GM10847 (cell line): ENCODE results near the gene TTLL8.

Experiments
- POLR2A ChIP-seq: IDR thresholded peaks from 2 replicates; pipeline ENCODE4 v1.6.1; 2011; ENCODE audit not compliant: insufficient read length; ENCODE audit errors: extremely low read depth

TTLL8 gene

GRCh38 chr22:50041361-50042065 is 16.6 kb downstream of the TTLL8 start:
- no peak for TF ChIP-seq POLR2A

DNA sequence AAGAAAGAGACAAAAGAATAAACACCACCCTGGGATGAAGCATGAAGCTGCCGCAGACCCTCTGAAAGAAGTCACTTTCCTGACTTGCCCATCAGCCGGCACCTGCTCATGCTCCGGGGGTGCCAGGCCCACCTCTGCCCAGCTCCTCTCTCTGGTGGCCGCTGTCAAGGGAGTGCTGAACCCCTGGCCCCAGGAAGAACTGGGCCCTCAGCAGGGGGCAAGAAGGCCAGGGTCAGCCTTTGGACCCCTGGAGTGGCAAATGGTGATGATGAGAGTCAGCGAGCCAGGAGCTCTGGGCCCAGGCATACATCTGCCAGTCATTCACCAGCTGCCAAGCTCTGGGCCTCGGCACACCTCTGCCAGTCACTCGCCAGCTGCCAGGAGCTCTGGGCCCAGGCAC is 17.4 kb downstream of the TTLL8 start:
- no peak for TF ChIP-seq POLR2A

DNA sequence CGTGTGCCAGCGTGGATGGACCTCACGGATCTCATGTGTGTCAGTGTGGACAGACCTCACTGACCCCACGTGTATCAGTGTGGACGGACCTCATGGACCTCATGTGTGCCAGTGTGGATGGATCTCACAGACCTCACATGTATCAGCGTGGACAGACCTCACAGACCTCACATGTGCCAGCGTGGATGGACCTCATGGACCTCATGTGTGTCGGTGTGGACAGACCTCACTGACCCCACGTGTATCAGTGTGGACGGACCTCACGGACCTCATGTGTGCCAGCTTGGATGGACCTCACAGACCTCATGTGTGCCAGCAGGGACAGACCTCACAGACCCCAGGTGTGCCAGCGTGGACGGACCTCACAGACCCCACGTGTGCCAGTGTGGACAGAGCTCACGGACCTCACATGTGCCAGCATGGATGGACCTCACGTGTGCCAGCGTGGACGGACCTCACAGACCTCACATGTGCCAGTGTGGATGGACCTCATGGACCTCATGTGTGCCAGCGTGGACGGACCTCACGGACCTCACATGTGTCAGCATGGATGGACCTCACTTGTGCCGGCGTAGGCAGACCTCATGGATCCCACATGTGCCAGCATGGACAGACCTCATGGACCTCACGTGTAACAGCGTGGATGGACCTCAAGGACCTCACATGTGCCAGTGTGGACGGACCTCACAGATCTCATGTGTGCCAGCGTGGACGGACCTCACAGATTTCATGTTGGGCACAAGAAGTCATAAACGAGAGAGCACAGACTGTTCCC is 18.2 kb downstream of the TTLL8 start:
- no peak for TF ChIP-seq POLR2A

GRCh38 chr22:50035976-50036724 is 21.9 kb downstream of the TTLL8 start:
- no peak for TF ChIP-seq POLR2A

DNA sequence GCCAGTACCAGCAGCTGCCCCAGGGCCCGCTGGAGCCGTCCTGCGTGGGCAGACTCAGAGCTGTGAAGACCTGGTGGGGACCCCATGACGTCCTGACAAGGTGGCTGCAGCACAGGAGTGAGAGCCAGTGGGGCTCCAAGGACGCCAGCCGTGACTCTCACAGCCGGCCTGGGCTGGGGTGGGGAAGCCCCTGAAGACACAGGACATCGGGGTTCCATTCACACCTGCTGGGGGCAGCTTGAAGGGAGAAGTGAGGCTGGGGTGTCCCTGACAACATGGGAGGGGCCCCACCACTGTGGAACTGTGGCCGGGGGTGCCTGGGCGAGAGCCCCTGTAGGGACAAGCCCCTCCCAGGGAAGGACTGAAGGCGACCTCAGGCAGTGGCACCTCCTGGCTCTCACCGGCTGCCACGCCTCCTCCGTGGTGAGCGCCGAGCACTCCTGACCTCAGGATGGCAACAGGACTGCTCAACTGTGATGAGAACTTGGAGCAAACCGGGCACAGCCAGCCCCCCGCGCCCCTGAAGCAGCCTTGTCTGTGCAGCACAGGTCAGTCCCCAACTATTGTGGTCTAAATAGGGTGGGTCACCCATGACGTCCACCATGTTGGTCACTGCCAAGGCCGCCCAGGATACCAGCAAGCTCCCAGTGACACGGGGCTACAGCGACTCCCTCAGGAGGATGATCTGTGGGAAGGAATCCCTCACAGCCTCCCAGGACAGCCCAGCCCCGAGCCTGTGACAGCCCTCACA is 22.8 kb downstream of the TTLL8 start:
- TF ChIP-seq POLR2A, result no peak

DNA sequence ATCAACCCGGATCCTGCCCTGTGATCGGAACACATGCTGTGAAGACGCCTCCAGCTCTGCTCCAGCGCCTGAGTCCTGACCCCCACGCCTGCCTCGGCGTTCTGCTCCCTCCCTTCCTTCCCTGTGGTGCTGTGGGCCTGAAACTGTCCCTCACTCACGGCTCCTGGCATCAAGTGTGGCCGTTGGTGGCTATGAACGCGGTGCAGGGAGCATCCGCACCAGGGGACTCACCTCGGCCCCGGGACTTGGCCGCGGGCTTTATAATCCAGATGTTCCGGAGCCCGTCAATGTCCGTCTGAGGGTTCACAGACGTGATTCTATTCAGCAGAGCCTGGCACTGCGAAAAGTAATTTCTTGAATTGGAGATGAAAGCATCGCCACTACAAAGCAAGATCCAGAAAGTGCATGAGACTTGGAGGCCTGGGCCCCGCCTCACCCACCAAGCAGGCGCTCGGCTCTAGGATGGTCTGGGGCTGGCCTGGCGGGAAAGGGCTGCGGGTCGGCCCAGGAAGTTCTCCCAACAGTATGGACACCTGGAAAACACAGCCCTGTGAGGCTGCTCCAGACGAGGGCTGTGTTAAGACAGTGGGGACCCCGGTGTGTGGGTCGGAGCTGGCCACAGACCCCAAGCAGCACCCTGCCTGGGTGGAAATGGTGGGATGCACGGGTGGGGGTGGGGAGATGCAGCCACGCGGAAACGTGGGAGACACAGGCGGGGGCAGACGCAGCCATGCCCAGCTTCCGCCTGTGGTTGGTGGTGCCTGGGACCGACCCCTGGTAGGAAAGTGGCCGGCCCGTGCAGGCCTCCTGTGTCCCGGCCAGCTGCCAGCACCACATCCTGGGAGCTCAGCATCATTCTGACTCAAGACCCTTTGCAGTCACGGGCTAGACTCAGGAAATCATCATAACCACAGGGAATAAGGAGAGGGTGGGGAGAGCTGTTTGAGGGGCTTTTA is 23.7 kb downstream of the TTLL8 start:
- no peak for TF ChIP-seq POLR2A

- no peak for TF ChIP-seq POLR2A
These were observed 25.0 kb downstream of the TTLL8 start for GRCh38 chr22:50032941-50033601.

DNA sequence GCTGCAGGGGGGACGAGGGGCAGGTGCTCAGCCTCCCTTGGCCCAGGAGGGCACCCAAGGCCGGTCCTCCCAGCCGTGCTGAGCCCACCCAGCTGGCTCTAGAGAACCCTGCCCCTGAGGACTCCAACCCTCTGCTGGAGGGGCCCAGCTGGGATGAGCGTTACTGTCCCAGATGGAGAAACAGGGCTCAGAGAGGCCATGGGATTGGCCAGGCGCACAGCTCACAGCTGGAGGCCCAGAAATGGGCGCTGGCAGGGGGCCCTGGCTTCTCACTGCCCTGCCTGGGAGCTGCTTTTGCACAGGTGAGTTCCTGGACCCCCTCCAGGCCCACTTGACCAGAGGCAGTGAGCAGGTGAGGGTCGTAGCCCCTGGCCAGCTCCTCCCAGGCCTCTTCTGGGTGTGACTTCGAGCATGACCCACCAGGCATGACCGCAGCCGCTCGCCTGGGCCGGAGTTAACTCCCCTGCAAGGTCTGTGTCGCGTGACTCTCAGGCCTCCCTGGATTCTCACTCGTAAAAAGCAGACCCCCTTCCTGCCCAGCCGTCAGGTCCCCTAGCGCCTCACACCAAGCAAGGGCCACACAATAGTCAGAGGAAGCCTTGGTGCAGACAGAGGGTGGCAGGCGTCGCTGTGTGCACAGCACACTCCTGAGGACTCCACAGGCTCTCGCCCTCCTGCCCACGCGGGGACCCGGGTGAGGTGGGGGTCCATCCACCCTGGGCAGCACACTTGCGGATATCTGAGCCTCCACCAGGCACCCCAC is 25.8 kb downstream of the TTLL8 start:
- no peak for TF ChIP-seq POLR2A

- TF ChIP-seq POLR2A, result no peak
These were observed 26.7 kb downstream of the TTLL8 start for GRCh38 chr22:50031189-50032091.

- no peak for TF ChIP-seq POLR2A
These were observed 27.6 kb downstream of the TTLL8 start for GRCh38 chr22:50030297-50031188.

GRCh38 chr22:50027639-50028537 is 30.2 kb downstream of the TTLL8 start:
- no peak for TF ChIP-seq POLR2A
